GM21447 (cell line): ENCODE results near the gene SLC30A1.

Source experiments
- ATAC-seq: cut with Tn5 transposase; IDR thresholded peaks from one replicate; pipeline ENCODE4 v1.9.1; 2021; ENCODE audit not compliant: unreplicated experiment

The SLC30A1 gene

DNA sequence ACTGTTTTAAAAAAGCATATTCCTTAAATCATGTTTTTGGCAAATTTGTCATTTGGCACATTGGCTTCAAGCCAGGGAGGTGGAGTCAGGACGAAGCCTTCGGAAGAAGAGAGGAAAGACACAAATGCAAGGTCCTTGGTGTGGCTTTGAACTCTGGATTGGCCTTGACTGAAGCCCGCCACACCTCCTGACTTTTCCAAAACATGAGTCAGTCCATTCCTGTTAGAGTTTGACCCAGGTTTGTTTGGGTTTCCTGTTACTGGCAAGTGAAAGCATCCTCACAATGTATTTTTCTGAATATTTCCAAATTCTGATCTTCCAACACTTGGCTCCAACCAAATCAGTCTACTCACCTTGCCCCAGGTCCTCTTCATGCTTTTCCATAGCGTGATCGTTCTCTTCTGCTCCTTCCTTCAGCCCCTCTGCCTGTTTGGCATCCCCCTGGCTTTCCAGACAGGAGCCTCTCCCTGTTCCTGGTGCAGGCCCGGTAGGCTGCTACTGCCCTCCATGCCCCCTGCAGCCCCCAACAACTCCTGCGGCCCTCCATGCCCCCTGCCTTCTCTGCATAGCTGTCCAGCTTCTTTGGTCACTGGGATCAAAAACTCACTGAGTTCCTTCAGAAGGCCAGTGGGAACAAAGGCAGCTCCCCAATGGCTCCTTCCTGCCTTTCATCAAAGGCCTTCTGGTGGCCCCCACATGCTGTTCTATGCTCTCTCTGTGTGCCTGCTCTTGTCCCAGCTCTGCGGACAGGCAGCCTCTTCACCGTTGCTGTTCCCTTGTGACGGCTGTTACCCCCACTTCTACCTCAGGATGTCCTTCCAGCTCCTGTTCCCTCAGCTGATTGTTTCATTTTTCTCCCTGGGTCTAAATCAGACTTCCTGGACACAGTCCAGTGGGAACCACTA lies 30.4 kb upstream of the SLC30A1 start:
- no peak for ATAC-seq

DNA sequence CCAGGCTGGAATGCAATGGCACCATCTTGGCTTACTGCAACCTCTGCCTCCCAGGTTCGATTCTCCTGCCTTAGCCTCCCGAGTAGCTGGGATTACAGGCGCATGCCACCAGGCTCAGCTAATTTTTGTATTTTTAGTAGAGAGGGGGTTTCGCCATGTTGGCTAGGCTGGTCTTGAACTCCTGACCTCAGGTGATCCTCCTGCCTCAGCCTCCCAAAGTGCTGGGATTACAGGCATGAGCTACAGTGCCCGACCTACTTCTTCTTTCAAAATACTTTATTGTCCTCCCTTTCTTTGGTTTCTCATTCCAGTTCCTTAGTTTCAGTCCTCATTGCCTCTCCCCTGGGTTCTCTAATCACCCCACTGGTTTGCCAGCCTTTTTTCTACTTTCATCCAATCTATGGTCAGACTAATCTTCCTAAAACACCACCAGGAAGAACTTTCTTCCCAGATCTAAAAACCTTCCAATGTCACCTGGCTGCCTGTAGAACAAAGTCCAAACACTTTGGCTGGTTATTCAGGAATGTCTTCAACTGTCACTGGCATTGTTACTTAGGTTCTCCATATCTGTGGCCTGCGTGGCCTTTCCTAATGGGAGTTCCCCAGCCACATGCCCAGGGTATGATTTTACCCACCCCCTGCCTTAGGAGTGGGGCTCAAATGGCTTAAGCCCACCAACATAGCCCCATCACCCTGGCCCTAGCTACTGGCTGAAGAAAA lies 29.0 kb upstream of the SLC30A1 start:
- no peak for ATAC-seq

GRCh38 chr1:211606914-211607753 lies 28.2 kb upstream of the SLC30A1 start:
- peak; percentile 97 for ATAC-seq

DNA sequence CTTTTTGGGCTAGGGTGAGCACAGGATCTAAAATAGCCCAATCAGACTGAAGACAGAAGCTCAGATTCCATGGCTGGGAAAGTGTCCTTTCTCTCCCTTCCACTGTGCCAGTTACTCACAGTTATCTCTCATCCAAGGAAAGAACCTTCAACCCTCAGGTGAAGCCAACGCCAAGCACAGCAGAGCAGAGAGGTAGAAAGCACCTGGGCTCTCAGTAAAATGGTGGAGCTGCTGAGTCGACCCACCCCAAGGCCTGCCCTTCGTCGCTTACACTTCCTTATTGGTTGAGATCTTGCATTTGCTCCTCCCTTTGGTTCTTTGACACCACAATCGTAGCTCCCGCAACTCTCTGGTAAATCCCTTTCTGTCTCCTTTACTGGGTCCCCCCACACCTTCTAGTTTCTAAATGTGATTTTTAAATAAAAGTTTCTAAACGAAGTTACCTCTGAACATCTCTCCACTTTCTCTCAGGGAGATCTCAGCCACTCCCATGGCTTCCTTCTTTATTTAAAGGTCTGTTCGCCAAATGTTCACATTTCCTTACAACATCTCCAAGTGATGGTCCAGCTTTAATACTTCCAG lies 27.5 kb upstream of the SLC30A1 start:
- peak; percentile 79 for ATAC-seq

- ATAC-seq: no peak
Observed at GRCh38 chr1:211605603-211606331, 26.8 kb upstream of the SLC30A1 start.

GRCh38 chr1:211605034-211605433 lies 26.1 kb upstream of the SLC30A1 start:
- no peak for ATAC-seq

- ATAC-seq: no peak
Observed at GRCh38 chr1:211604548-211604947, 25.6 kb upstream of the SLC30A1 start.

DNA sequence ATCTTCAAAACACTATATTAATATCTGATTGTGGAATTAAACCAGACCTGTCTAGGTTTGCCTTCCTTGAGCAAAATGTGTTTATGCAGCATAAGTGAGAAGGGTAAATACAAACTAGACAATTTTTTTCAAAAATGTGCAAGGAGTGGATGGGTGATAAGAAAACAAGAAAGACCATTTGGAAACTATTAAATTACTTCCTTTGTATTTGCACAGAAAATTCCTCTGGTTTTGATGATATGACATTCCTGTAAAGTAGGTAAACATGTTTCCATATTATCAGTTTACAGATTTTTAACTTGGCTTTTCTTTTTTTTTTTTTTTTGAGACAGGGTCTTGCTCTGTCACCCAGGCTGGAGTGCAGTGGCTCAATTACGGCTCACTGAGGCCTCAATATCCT lies 24.8 kb upstream of the SLC30A1 start:
- ATAC-seq: no peak

GRCh38 chr1:211603191-211603701 lies 24.3 kb upstream of the SLC30A1 start:
- no peak for ATAC-seq

DNA sequence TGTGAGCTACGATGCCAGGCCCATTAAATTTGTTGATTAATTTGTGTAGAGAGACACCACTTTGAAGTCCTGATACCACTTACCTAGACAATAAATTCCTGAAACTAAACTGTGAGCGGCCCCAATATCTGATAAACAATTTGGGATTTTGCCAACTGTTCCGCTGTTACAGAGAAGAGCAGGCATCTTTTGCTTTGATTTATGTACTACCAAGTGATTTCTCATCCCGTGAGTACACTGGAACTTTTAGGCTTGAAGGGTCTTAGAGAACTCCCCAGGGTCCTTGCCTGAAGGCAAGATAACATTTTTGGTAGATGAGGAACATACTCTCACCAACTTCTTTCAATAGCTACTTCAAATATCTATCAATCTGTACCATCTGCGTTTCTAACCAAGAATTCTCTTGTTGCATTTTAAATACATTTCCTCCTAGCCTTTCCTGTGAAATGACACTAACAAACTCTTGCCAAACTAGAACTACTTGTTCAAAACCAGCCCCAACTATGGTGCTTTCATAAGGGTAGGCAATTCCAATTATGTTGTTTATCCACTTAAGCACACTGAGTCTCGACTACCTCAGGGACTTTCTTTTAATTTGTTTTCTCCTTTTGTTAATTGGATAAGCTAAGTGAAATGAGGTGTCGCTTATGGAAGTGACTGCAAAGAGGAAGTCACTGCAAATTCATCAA lies 23.2 kb upstream of the SLC30A1 start:
- no peak for ATAC-seq

- ATAC-seq: no peak
Observed at GRCh38 chr1:211601159-211601558, 22.2 kb upstream of the SLC30A1 start.

DNA sequence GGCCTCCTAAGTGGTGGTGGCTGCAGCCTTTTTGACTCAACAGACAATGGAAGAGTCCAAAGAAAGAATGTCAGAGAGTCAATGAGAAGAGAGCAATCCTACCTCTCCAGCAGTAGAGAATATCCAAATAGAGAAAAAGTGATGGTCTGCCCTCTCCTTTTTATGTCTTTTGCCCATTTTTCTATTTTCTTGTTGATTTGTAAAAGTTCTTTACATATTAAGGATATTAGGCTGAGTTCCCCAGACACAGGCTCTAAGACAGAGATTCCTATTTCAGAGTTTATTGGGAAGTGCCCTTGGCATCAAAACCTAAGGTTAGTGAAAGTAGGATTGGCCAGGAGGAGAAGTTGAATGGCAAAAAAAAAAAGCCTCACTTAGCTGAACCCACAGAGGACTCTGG lies 20.3 kb upstream of the SLC30A1 start:
- no peak for ATAC-seq

DNA sequence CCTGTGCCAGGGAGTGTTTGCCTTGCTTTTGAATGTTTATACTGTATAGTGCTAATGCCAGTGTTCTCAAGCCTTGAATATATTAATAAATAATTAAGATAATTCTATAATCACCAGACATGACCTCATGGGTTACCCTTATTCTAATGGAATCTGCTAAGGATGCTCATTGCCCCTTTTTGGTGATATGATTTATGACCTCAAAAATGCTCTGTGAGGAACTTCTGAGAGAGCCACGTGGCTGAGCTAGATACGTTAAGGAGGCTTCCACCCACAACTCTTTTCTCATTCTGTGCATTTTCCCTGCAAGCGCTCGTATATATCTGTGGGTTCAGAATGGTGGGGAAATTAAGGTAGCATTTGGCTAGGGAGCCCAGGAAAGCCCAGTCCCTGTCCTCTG lies 19.6 kb upstream of the SLC30A1 start:
- ATAC-seq: no peak

- ATAC-seq: no peak
Observed at GRCh38 chr1:211596418-211597181, 17.6 kb upstream of the SLC30A1 start.

DNA sequence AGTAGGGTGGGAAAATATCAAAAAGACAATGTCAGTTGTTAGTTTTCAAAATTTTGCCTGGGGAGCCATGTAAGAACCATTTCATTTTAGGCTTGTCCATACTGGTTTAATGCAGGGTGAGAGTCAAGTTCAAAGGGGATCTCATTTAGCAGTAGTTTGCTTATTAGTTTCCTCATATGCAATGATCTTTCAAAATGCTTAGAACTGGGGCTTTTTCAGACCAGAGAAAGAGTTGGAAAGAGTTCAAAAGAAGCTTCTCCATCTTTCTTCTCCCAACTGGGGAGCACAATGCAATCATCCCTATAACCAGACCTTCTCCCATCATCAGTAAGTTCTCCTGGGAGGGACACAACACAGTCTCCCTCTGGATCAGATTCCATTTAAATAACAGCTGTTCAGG lies 16.5 kb upstream of the SLC30A1 start:
- ATAC-seq: no peak

- no peak for ATAC-seq
Observed at GRCh38 chr1:211591980-211592493, 13.1 kb upstream of the SLC30A1 start.

GRCh38 chr1:211589782-211590721 lies 11.1 kb upstream of the SLC30A1 start:
- ATAC-seq: no peak
